ENCODE results near the gene SLC4A4.

Gene SLC4A4

GRCh38 chr4:71334465-71334882 is 4.3 kb upstream of the SLC4A4 start:
- ATAC-seq (no peak), DNase-seq (no peak)
- H3K4me1 Mint-ChIP-seq: peaks cover 8% of the 10 kb centered on the region
- no peak overlapping the region for H3K4me3 Mint-ChIP-seq
- peaks cover 7% of the 10 kb centered on the region for H3K27me3 Mint-ChIP-seq
- H3K9me3 Mint-ChIP-seq: peaks cover 5 to 13% of the 10 kb centered on the region in 2 donors
- no peak overlapping the region for H3K27ac Mint-ChIP-seq

DNA sequence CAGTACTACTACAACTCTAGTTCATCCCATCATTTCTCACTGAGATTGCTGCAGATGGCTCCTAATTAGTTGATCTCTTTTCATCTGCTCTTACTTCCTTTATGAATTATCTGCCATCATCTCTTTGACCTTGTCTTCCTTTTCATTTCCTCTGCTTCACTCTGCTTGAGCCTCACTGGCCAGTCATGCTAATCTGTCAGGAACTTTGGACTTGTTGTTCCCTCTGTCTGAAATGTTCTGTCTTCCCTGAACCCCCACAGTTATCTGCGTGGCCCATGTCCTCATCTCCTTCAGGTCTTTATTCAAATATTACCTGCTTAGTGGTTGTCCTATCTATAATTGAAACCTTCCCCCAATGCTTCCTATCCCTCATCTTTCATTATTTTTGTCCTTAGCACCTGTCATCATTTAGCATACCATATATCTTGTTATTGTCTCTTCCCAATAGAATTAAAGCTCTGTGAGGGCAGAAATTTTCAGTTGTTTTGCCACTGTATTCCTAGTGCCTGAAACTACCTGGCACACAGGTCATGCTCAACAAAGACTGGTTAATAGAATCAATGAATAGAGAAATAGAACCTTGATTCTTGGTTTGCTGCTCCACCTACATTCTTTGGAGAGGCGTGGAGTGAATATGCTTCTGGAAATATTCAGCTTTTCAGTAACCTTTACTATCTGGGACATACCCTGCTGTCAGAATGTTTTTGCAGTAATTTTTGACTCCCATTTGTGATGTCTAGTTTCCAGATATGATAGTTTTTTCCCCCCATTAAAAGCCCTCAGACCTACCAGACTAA is 5.0 kb downstream of the SLC4A4 start:
- Mint-ChIP-seq H3K27ac (peak overlapping the region in 1 of 2 donors; percentile 10), H3K27me3 (peaks cover 5% of the 10 kb centered on the region), H3K4me1 (peaks cover 10% of the 10 kb centered on the region), H3K9me3 (peaks cover 0 to 3% of the 10 kb centered on the region in 2 donors), H3K4me3 (no peak overlapping the region)
- DNase-seq: no peak
- ATAC-seq: no peak

GRCh38 chr4:71346710-71347109 is 7.9 kb downstream of the SLC4A4 start:
- ATAC-seq: no peak
- Mint-ChIP-seq H3K27ac (no peak overlapping the region), H3K4me1 (peaks cover 7% of the 10 kb centered on the region), H3K9me3 (no peaks in the 10 kb centered on the region), H3K4me3 (no peak overlapping the region), H3K27me3 (no peaks in the 10 kb centered on the region)
- no peak for DNase-seq

DNA sequence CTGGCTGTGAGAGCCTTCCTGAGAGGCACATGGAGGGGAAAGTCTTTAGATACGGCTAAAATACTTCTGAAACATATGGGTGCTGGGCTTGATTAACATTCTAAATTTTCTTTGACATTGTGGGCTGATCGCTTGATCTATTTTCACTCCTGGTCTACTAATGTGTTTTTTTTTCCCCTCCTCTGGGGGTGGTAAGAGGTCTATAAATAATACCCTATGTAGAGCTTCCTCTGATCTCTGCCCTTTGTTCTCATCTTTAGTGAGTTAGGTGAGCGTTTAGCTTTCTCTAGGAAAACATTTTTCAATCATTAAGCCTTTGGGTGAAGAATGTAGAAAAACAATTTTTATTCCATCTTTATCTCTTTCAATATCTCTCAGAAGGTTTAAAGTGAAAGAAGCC is 9.8 kb downstream of the SLC4A4 start:
- H3K4me3 Mint-ChIP-seq: no peak overlapping the region
- no peak for ATAC-seq
- no peak for DNase-seq
- peaks cover 7% of the 10 kb centered on the region for H3K4me1 Mint-ChIP-seq
- no peak overlapping the region for H3K27ac Mint-ChIP-seq
- H3K27me3 Mint-ChIP-seq: no peaks in the 10 kb centered on the region
- H3K9me3 Mint-ChIP-seq: no peaks in the 10 kb centered on the region

- H3K9me3 Mint-ChIP-seq: no peaks in the 10 kb centered on the region
- no peak for DNase-seq
- H3K27me3 Mint-ChIP-seq: no peaks in the 10 kb centered on the region
- no peak for ATAC-seq
- no peaks in the 10 kb centered on the region for H3K4me1 Mint-ChIP-seq
- H3K4me3 Mint-ChIP-seq: no peak overlapping the region
- no peak overlapping the region for H3K27ac Mint-ChIP-seq
These were observed 16.2 kb downstream of the SLC4A4 start for GRCh38 chr4:71355045-71355444.

- ATAC-seq: no peak
- Mint-ChIP-seq H3K4me3 (no peak overlapping the region), H3K27ac (no peak overlapping the region), H3K27me3 (no peaks in the 10 kb centered on the region), H3K4me1 (no peaks in the 10 kb centered on the region), H3K9me3 (no peaks in the 10 kb centered on the region)
- DNase-seq: no peak
These were observed 17.2 kb downstream of the SLC4A4 start for GRCh38 chr4:71355971-71356370.

- no peak for ATAC-seq
These were observed 18.3 kb downstream of the SLC4A4 start for GRCh38 chr4:71356924-71357663.

DNA sequence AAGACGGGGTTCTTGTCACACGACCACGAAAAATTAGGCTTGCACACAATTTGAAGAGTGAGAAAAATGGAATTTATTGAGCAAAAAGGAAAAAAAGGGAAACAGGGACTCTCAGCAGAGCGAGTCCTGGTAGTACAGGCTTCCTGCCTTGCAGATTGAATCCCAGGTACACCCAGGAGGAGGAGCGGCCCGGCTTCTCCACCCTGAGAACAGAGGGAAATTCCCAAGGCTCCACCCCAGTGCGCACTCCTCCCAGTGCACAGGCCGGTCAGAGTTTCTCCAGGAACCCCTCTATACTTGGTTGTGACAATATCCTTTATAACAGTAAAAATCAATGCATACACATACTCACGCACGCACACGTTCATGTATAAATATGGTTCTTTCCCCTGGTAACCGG is 22.0 kb downstream of the SLC4A4 start:
- Mint-ChIP-seq H3K27me3 (no peaks in the 10 kb centered on the region), H3K4me1 (no peaks in the 10 kb centered on the region), H3K9me3 (no peaks in the 10 kb centered on the region), H3K27ac (no peak overlapping the region), H3K4me3 (no peak overlapping the region)
- DNase-seq: no peak
- no peak for ATAC-seq

More at GRCh38 chr4:71356924-71357663, 18.3 kb downstream of the SLC4A4 start:
- Mint-ChIP-seq H3K27me3 (no peaks in the 10 kb centered on the region), H3K4me3 (no peak overlapping the region), H3K9me3 (no peaks in the 10 kb centered on the region), H3K27ac (no peak overlapping the region), H3K4me1 (no peaks in the 10 kb centered on the region)
- no peak for DNase-seq

DNA sequence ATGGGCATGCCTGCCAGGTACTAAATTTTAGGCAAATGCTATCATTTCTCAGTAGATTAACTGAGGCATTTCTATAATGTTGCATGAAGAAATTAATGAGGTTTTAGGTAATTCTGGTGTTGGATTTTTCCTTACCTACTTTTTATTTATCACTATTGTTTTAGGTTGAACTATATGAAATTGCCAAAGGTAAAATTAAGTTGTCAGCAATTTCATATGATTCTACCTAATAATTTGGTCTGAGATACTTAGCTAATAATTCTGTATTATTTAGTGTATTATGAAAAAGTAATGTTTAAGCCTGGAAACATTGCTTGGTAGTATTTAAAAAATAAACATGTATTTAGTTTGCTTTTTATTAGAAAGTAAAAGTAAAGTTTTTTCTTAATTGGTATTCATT is 22.7 kb downstream of the SLC4A4 start:
- H3K4me3 Mint-ChIP-seq: no peak overlapping the region
- ATAC-seq: no peak
- DNase-seq: no peak
- H3K27ac Mint-ChIP-seq: no peak overlapping the region
- H3K9me3 Mint-ChIP-seq: no peaks in the 10 kb centered on the region
- no peaks in the 10 kb centered on the region for H3K4me1 Mint-ChIP-seq
- H3K27me3 Mint-ChIP-seq: no peaks in the 10 kb centered on the region

DNA sequence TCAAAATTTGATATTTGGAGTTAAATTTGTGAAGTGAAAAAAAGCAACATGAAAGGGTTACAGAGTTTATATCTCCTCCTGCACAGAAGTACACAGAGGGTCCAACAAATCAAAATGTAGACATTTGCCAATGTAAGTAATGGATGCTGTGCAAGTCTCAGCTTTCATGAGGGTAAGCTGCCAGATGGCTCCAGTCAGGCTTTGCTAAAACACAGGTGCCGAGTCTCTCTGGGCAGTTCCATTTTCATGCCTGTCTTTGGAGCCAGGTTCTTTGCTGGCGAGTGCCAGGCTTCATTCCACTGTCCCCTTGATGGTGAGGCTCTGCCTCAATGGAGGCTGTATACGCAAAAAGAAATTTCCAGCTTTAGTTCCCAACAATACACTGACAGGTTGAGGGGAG is 27.9 kb downstream of the SLC4A4 start:
- Mint-ChIP-seq H3K27me3 (no peaks in the 10 kb centered on the region), H3K27ac (no peak overlapping the region), H3K4me1 (no peaks in the 10 kb centered on the region), H3K4me3 (no peak overlapping the region), H3K9me3 (no peaks in the 10 kb centered on the region)
- ATAC-seq: no peak
- no peak for DNase-seq

GRCh38 chr4:71367546-71367945 is 28.7 kb downstream of the SLC4A4 start:
- H3K9me3 Mint-ChIP-seq: no peaks in the 10 kb centered on the region

GRCh38 chr4:71368906-71369305 is 30.1 kb downstream of the SLC4A4 start:
- Mint-ChIP-seq H3K4me1 (no peaks in the 10 kb centered on the region), H3K27me3 (no peaks in the 10 kb centered on the region), H3K27ac (peak overlapping the region in 1 of 2 donors; percentile 71), H3K9me3 (no peaks in the 10 kb centered on the region), H3K4me3 (no peak overlapping the region)
- ATAC-seq (no peak), DNase-seq (no peak)

More at GRCh38 chr4:71367546-71367945, 28.7 kb downstream of the SLC4A4 start:
- Mint-ChIP-seq H3K4me3 (no peak overlapping the region), H3K4me1 (no peaks in the 10 kb centered on the region), H3K27ac (no peak overlapping the region), H3K27me3 (no peaks in the 10 kb centered on the region)
- DNase-seq (no peak), ATAC-seq (no peak)

DNA sequence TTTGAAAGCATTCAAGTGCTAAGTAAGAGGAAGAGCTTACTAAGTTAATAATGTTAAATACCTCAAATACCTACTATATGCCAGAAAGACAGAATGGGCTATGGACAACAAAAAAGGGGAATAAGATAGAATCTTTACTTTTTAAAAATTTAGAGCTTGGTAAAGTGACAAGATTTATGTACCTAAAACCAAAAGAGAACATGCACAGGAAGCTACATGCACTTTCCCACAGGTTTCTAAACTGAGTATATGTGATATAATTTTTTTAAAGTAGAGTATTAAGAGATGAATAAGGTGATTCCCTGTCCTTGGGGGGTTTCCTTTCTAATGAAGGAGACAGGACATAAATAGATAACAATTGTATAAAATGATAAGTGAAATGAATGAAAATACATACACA is 30.7 kb downstream of the SLC4A4 start:
- ATAC-seq: no peak
- no peak overlapping the region for H3K4me3 Mint-ChIP-seq
- no peak overlapping the region for H3K27ac Mint-ChIP-seq
- H3K27me3 Mint-ChIP-seq: no peaks in the 10 kb centered on the region
- no peaks in the 10 kb centered on the region for H3K4me1 Mint-ChIP-seq
- no peaks in the 10 kb centered on the region for H3K9me3 Mint-ChIP-seq
- DNase-seq: no peak

- H3K4me3 Mint-ChIP-seq: no peak overlapping the region
- no peaks in the 10 kb centered on the region for H3K4me1 Mint-ChIP-seq
- DNase-seq (no peak), ATAC-seq (no peak)
- no peak overlapping the region for H3K27ac Mint-ChIP-seq
- H3K27me3 Mint-ChIP-seq: no peaks in the 10 kb centered on the region
- H3K9me3 Mint-ChIP-seq: no peaks in the 10 kb centered on the region
These were observed 36.7 kb downstream of the SLC4A4 start for GRCh38 chr4:71375494-71375893.

GRCh38 chr4:71377561-71377960 is 38.7 kb downstream of the SLC4A4 start:
- Mint-ChIP-seq H3K4me3 (no peak overlapping the region), H3K4me1 (no peaks in the 10 kb centered on the region), H3K27ac (no peak overlapping the region), H3K27me3 (no peaks in the 10 kb centered on the region), H3K9me3 (no peaks in the 10 kb centered on the region)
- DNase-seq (no peak), ATAC-seq (no peak)

DNA sequence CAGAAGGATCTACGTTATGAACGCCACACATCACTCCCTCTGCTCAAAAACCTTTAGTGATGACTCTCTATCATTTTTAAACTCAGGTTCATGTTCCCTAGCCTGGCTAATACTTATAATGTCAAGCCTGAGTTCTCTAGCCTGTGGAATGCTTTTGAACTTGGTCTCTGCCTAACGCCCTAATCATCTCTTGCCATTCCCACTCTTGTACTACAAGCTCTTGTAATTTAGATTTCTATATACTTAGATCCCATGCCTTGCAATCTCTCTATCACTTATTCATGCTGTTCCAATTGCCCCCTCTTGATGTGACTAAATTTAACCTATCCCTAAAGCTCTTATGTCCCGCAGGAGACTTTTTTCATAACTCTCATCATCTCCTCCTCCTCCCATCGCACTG is 40.3 kb downstream of the SLC4A4 start:
- H3K4me1 Mint-ChIP-seq: no peaks in the 10 kb centered on the region
- H3K27me3 Mint-ChIP-seq: no peaks in the 10 kb centered on the region
- ATAC-seq (no peak), DNase-seq (no peak)
- no peak overlapping the region for H3K27ac Mint-ChIP-seq
- H3K4me3 Mint-ChIP-seq: no peak overlapping the region
- H3K9me3 Mint-ChIP-seq: no peaks in the 10 kb centered on the region

Measured in stimulated activated naive CD8-positive, alpha-beta T cell treated with anti-CD3 and anti-CD28 coated beads, Interleukin-15, amount 100 ng/mL, for 72 hours (primary cell).